Ovary (tissue), 3 donors: ENCODE results near the gene EXTL1.

ENCODE experiments used
- POLR2A ChIP-seq: fragments of 450-650 bp; IDR thresholded peaks from one replicate; pipeline ENCODE4 v1.6.1; 2017; ENCODE audit warnings: antibody characterized with exemption, mild to moderate bottlenecking, moderate library complexity
- TF ChIP-seq, protein P1 (sequence below), 3 donors: fragments of 450-650 bp in 2 of 3; fragments of 200-600 bp in 1 of 3; IDR thresholded peaks; one replicate each; pipeline versions ENCODE4 v1.5.1 to v1.8.0; 2016 to 2022; ENCODE audit warnings: antibody characterized with exemption in 3 of 3, mild to moderate bottlenecking in 1 of 3
- donor health status: DM: no; HTN: no; CAD: no.

- no peak for TF ChIP-seq POLR2A
- TF ChIP-seq, protein P1, sequence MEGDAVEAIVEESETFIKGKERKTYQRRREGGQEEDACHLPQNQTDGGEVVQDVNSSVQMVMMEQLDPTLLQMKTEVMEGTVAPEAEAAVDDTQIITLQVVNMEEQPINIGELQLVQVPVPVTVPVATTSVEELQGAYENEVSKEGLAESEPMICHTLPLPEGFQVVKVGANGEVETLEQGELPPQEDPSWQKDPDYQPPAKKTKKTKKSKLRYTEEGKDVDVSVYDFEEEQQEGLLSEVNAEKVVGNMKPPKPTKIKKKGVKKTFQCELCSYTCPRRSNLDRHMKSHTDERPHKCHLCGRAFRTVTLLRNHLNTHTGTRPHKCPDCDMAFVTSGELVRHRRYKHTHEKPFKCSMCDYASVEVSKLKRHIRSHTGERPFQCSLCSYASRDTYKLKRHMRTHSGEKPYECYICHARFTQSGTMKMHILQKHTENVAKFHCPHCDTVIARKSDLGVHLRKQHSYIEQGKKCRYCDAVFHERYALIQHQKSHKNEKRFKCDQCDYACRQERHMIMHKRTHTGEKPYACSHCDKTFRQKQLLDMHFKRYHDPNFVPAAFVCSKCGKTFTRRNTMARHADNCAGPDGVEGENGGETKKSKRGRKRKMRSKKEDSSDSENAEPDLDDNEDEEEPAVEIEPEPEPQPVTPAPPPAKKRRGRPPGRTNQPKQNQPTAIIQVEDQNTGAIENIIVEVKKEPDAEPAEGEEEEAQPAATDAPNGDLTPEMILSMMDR (IDR thresholded peaks at IDR 0.05): no peak
Observed at GRCh38 chr1:26025060-26025459, 3.5 kb downstream of the EXTL1 start.
